ENCODE data around the gene SCNN1G.
"Not testable (repeated sequence)": the region's sequence is repeated elsewhere in the genome, so short reads cannot be mapped to it uniquely, and the experiment has no call there.

Gene SCNN1G

DNA sequence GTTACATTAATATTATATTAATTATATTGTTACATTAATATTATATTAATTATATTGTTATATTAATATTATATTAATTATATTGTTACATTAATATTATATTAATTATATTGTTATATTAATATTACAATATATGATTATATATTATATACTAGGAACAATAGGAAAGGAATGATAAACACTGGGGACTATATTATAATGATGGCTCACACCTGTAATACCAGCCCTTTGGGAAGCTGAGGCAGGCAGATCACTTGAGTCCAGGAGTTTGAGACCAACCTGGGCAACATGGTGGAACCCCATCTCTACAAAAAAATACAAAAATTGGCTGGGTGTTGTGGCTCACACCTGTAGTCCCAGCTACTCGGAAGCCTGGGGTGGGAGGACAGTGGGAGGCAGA is 71.1 kb downstream of the SCNN1G start:
- not testable (repeated sequence) for DNase-seq (ENCODE audit: low read depth)

- DNase-seq (ENCODE audit: low read depth) = no peak
Observed at GRCh38 chr16:23254338-23254737, 71.8 kb downstream of the SCNN1G start.

DNA sequence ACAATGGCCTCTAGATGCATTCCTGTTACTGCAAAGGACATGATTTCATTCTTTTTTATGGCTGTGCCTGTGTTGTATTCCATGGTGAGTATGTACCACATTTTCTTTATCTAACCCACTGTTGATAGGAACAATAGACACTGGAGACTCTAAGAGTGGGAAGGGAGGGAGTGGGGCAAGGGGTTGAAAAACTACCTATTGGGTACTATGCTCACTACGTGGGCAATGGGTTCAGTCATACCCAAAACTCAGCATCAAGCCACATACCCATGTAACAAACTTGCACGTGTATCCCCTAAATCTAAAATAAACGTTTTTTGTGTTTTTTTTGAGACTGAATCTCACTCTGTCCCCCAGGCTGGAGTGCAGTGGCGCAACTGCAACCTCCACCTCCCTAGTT is 72.5 kb downstream of the SCNN1G start:
- no peak for DNase-seq (ENCODE audit: low read depth)

DNA sequence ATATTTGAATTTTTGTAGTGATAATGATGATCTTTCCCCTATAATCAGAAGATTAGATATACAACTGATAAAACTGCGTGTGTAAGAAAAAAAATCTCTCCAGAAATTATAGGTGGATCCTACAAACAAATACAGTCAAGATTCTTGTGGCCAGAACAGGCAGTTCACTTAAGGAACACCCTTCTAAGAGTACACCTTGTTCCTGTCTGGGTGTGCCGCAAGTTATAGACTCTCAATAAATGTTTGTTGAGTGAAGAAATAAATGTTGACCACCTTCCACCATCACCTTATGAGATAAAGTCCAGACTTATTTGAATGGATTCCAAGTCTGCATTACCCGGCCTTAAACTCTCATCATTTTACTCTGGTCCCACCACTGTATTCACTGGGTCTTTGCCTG is 73.9 kb downstream of the SCNN1G start:
- no peak for DNase-seq (ENCODE audit: low read depth)

DNA sequence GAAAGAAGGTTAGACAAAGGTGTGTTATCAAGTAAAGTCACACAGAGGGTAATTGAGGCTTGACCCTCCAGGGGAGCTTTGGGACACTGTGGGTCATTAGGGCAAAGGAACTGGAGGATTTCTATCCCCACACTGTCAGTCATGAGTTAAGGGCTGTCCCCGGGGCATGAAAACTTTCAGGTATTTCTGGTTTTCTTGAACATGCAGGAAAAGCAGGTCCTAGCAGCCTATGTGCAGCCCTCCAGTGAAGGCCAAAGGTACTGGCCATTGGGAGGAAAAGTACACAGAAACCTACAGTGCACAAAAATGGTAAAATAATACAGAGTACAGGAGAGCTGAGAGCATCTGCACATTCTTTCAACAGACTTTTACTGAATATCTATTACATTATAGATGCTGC is 75.1 kb downstream of the SCNN1G start:
- no peak for DNase-seq (ENCODE audit: low read depth)

DNA sequence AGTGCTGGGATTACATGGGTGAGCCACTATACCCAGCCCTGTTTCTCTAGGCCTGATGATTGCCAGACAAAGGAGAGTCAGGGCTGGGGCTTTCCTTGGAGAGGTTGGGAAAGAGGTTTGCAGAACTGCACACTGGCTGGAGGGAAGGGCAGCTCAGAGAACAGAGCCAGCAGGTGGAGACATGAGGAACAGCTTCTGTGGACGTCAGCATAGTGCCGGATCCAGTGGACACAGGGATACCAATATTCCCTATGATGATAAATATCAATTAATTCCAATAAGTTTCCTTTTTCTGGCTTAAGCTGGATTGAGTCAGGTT is 76.3 kb downstream of the SCNN1G start:
- no peak for DNase-seq (ENCODE audit: low read depth)
